WERI-Rb-1 (cell line): ENCODE measurements around the gene GALNT17.

Experiments used
- DNase-seq: peaks from one replicate; pipeline ENCODE4 v3.0.0-alpha.2; 2020
- H3K27ac ChIP-seq: fragments of 250-450 bp; sonication (Bioruptor Pico); 2 replicates; pipeline ENCODE4 v1.5.1; 2020; ENCODE audit warnings: mild to moderate bottlenecking, moderate library complexity
- H3K27me3 ChIP-seq: fragments of 250-450 bp; sonication (Bioruptor Pico); 2 replicates; pipeline ENCODE4 v1.5.1; 2021; ENCODE audit warnings: mild to moderate bottlenecking, low read depth, moderate library complexity; ENCODE audit not compliant: insufficient read depth, severe bottlenecking
- H3K36me3 ChIP-seq: fragments of 250-450 bp; sonication (Bioruptor Pico); 2 replicates; pipeline ENCODE4 v1.5.1; 2020; ENCODE audit warnings: mild to moderate bottlenecking, moderate library complexity
- H3K4me3 ChIP-seq: 2 replicates; pipeline ENCODE4 v1.5.1; 2011; ENCODE audit warnings: low read depth, mild to moderate bottlenecking, control low read depth, low read length
- H3K9me3 ChIP-seq: fragments of 250-450 bp; sonication (Bioruptor Pico); 2 replicates; pipeline ENCODE4 v1.5.1; 2021; ENCODE audit warnings: mild to moderate bottlenecking, moderate library complexity; ENCODE audit not compliant: severe bottlenecking
- CTCF ChIP-seq: IDR thresholded peaks from 2 replicates; pipeline ENCODE4 v1.5.1; 2011; ENCODE audit warnings: low read depth, mild to moderate bottlenecking, control low read depth, inconsistent platforms, low read length

The GALNT17 gene

GRCh38 chr7:71133856-71134255 is 1.9 kb downstream of the GALNT17 start:
- Histone ChIP-seq H3K27ac (no peak overlapping the region), H3K27me3 (peaks cover 81% of the 10 kb centered on the region), H3K4me3 (no peak overlapping the region), H3K36me3 (no peaks in the 10 kb centered on the region), H3K9me3 (peaks cover 2% of the 10 kb centered on the region)
- no peak for DNase-seq
- no peak for TF ChIP-seq CTCF

GRCh38 chr7:71135116-71135515 is 3.2 kb downstream of the GALNT17 start:
- Histone ChIP-seq H3K27me3 (peaks cover 79% of the 10 kb centered on the region), H3K9me3 (peaks cover 2% of the 10 kb centered on the region), H3K4me3 (no peak overlapping the region), H3K36me3 (no peaks in the 10 kb centered on the region), H3K27ac (no peak overlapping the region)
- no peak for DNase-seq
- TF ChIP-seq CTCF = no peak

GRCh38 chr7:71135663-71136062 is 3.7 kb downstream of the GALNT17 start:
- TF ChIP-seq CTCF = no peak

GRCh38 chr7:71137479-71137878 is 5.5 kb downstream of the GALNT17 start:
- no peak for DNase-seq
- Histone ChIP-seq H3K27ac (no peak overlapping the region), H3K9me3 (peaks cover 2% of the 10 kb centered on the region), H3K36me3 (no peaks in the 10 kb centered on the region), H3K27me3 (peaks cover 64% of the 10 kb centered on the region), H3K4me3 (no peak overlapping the region)
- no peak for TF ChIP-seq CTCF

More at GRCh38 chr7:71135663-71136062, 3.7 kb downstream of the GALNT17 start:
- no peak overlapping the region for H3K27ac ChIP-seq
- H3K36me3 ChIP-seq = no peaks in the 10 kb centered on the region
- H3K9me3 ChIP-seq = peaks cover 2% of the 10 kb centered on the region
- H3K27me3 ChIP-seq = peaks cover 76% of the 10 kb centered on the region
- H3K4me3 ChIP-seq = no peak overlapping the region
- no peak for DNase-seq

- Histone ChIP-seq H3K9me3 (peaks cover 3% of the 10 kb centered on the region), H3K27me3 (peaks cover 45% of the 10 kb centered on the region), H3K4me3 (no peak overlapping the region), H3K36me3 (no peaks in the 10 kb centered on the region), H3K27ac (no peak overlapping the region)
- no peak for TF ChIP-seq CTCF
- no peak for DNase-seq
Observed at GRCh38 chr7:71140264-71140663, 8.3 kb downstream of the GALNT17 start.

- no peak for TF ChIP-seq CTCF
Observed at GRCh38 chr7:71144963-71145362, 13.0 kb downstream of the GALNT17 start.

More at GRCh38 chr7:71144963-71145362, 13.0 kb downstream of the GALNT17 start:
- no peak for DNase-seq
- Histone ChIP-seq H3K27me3 (peaks cover 38% of the 10 kb centered on the region), H3K27ac (no peak overlapping the region), H3K9me3 (peaks cover 3% of the 10 kb centered on the region), H3K4me3 (no peak overlapping the region), H3K36me3 (no peaks in the 10 kb centered on the region)
